ENCODE measurements around the gene PRR22. TPM values are rescaled to one million over a fixed set of nuclear protein-coding genes. Genes with fewer than 3 reads are reported as not detected.
"Not testable (repeated sequence)": the region's sequence is repeated elsewhere in the genome, so short reads cannot be mapped to it uniquely, and the experiment has no call there.

Gene PRR22
- total RNA-seq, 2 donors from 2014 or later = 1.4 to 5.7 TPM

- no peaks in the 10 kb centered on the region for H3K9me3 ChIP-seq
- no peaks in the 10 kb centered on the region for H3K4me1 ChIP-seq
- no peaks in the 10 kb centered on the region for H3K36me3 ChIP-seq
- intact Hi-C loops (cut with DNase I) = no loop called here
- no peaks in the 10 kb centered on the region for H3K27me3 ChIP-seq
- H3K27ac ChIP-seq = no peak overlapping the region
- TF ChIP-seq CTCF (IDR thresholded peaks at IDR 0.05) = no peak
- no peak overlapping the region for H3K4me3 ChIP-seq
- H3K9ac ChIP-seq (ENCODE audit: low read depth in 2 of 2, low read length in 2 of 2) = no peak overlapping the region
- DNase-seq = no peak
Observed at GRCh38 chr19:5738423-5738822, 46.1 kb downstream of the PRR22 start.

- H3K4me3 ChIP-seq; H3K9ac ChIP-seq (ENCODE audit: low read depth in 2 of 2, low read length in 2 of 2); H3K27me3 ChIP-seq; H3K27ac ChIP-seq; H3K4me1 ChIP-seq; intact Hi-C loops (cut with DNase I); DNase-seq; H3K36me3 ChIP-seq; H3K9me3 ChIP-seq: not testable (repeated sequence)
Observed at GRCh38 chr19:5733172-5733571, 51.4 kb downstream of the PRR22 start.

Other genes starting within 250 kb of the PRR22 start
- 1 to 10 TPM; 2.2 to 4.4 TPM for gene TINCR, start 216.8 kb downstream of the PRR22 start, total RNA-seq
- 100 to 1,000 TPM in 1 of 2 donors, 10 to 100 TPM in 1; 46.1 to 108 TPM for gene SAFB2, start 162.0 kb downstream of the PRR22 start, total RNA-seq
- gene SAFB, start 161.7 kb downstream of the PRR22 start, total RNA-seq = 100 to 1,000 TPM in 1 of 2 donors, 10 to 100 TPM in 1; 56.1 to 120 TPM
- gene MICOS13, start 104.2 kb downstream of the PRR22 start, total RNA-seq = 10 to 100 TPM; 56.0 to 88.0 TPM
- gene HSD11B1L, start 103.7 kb downstream of the PRR22 start, total RNA-seq = 1 to 10 TPM; 3.2 to 3.4 TPM
- gene RPL36, start 94.5 kb downstream of the PRR22 start, total RNA-seq = 100 to 1,000 TPM; 844 to 976 TPM
- 100 to 1,000 TPM in 1 of 2 donors, 10 to 100 TPM in 1; 64.3 to 133 TPM for gene LONP1, start 64.6 kb downstream of the PRR22 start, total RNA-seq
- not detected for gene CATSPERD, start 64.1 kb downstream of the PRR22 start, total RNA-seq
- gene DUS3L, start 6.4 kb upstream of the PRR22 start, total RNA-seq = 10 to 100 TPM; 20.8 to 47.6 TPM
- gene NRTN, start 20.3 kb upstream of the PRR22 start, total RNA-seq = 1 to 10 TPM; 1.8 to 2.9 TPM
- gene FUT6, start 55.0 kb upstream of the PRR22 start, total RNA-seq = 10 to 100 TPM; 48.9 to 89.4 TPM
- 100 to 1,000 TPM; 260 to 272 TPM for gene FUT3, start 66.7 kb upstream of the PRR22 start, total RNA-seq
- gene FUT5, start 85.8 kb upstream of the PRR22 start, total RNA-seq = under 1 TPM in 1 of 2 donors, not detected in 1; 0.24 TPM
- gene NDUFA11, start 119.0 kb upstream of the PRR22 start, total RNA-seq = 100 to 1,000 TPM; 188 to 228 TPM
- gene VMAC, start 120.1 kb upstream of the PRR22 start, total RNA-seq = 1 to 10 TPM; 4.0 to 4.7 TPM
- 10 to 100 TPM in 1 of 2 donors, 1 to 10 TPM in 1; 9.3 to 15.0 TPM for gene CAPS, start 129.5 kb upstream of the PRR22 start, total RNA-seq
- gene RANBP3, start 193.4 kb upstream of the PRR22 start, total RNA-seq = 10 to 100 TPM; 52.1 to 62.7 TPM